Measurements from ENCODE around the gene DAPK1. TPM values are rescaled to one million over a fixed set of nuclear protein-coding genes. Genes with fewer than 3 reads are reported as not detected.

Gene DAPK1
- total and polyA plus RNA-seq, 10 of the 15 experiments (the other 5 are each of a cell fraction or from before 2014, with no cell fraction given), result 8.2 to 94.7 (median 51.6) TPM

DNA sequence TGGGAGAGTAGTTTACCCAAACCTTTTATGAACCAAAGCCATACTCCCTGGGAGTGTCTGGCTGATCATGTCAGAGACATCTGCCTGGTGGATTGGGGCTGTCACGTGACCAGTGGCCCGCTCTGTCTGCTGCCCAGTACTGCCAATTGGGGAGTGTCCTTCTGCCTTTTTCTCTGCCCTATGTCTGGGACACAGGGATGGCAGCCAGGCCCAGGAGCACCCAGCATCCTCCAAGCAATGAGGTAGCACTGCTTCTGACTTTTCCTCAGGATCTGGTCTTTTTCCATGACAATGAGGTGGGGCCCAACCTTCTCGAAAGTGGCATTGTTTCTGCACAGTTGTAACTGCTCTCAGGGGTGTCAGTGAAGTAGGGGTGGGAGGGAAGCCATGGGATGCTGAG lies 21.8 kb downstream of the DAPK1 start:
- ChIA-PET POLR2A (no interaction called here), SMC1A (ENCODE audit: uncharacterized antibody, unreplicated experiment) (interaction anchor here (0.6 to 2.2 kb wide), 5 partner anchors 20 to 1005 kb away, joined by 3 to 8 read pairs (median 5); partner anchors contain the start of gene DAPK1), CTCF (no interaction called here), RAD21 (ENCODE audit: unreplicated experiment) (interaction anchor here (1.0 kb wide), 1 partner anchor 17 kb away, joined by 3 read pairs; no protein-coding TSS in a partner anchor)
- DNase-seq (ENCODE audit: low read depth, low spot score), result no peak
- Histone ChIP-seq H2AFZ (ENCODE audit: control insufficient read depth, low read depth, low read length) (no peak overlapping the region), H3K9me3 (replicated peaks; ENCODE audit: control insufficient read depth, insufficient read depth, low read length) (no peaks in the 10 kb centered on the region; the same call in 2 of the 3 replicates), H4K20me1 (ENCODE audit: control insufficient read depth, insufficient read depth) (no peaks in the 10 kb centered on the region), H3K79me2 (ENCODE audit: control insufficient read depth, insufficient read depth, low read length) (peaks cover 4% of the 10 kb centered on the region), H3K36me3 (ENCODE audit: control insufficient read depth in 2 of 2, insufficient read depth in 2 of 2, low read length in 1 of 2) (peaks cover 0 to 1% of the 10 kb centered on the region in 2 experiments; a peak in 2 of 4 replicates), H3K4me1 (ENCODE audit: control insufficient read depth, insufficient read depth, low read length) (peaks cover 32% of the 10 kb centered on the region), H3K27me3 (replicated peaks in 1 of 2; ENCODE audit: control insufficient read depth in 2 of 2, insufficient read depth in 2 of 2, low read length in 1 of 2) (no peaks in the 10 kb centered on the region), H3K4me3 (no peak overlapping the region), H3K4me2 (ENCODE audit: control insufficient read depth, insufficient read depth) (no peak overlapping the region), H3K9ac (ENCODE audit: control insufficient read depth, insufficient read depth, low read length) (no peak overlapping the region), H3K27ac (ENCODE audit: control insufficient read depth, insufficient read depth) (no peak overlapping the region)
- 67% methylated on average over 3 of the region's 3 CpGs for WGBS (ENCODE audit: insufficient coverage, insufficient replicate concordance, low lambda C conversion rate, missing lambda C conversion rate)
- no peak for ATAC-seq
- no peak for FAIRE-seq
- in situ Hi-C loops (cut with MboI), result no loop called here
- TF ChIP-seq TCF7 (IDR thresholded peaks at IDR 0.05; ENCODE audit: borderline replicate concordance) (no peak), EZH2 (IDR thresholded peaks at IDR 0.05; ENCODE audit: borderline replicate concordance, control insufficient read depth, low read depth, low read length) (no peak), FOS (IDR thresholded peaks at IDR 0.05; ENCODE audit: borderline replicate concordance, extremely low read depth, insufficient read length) (no peak), STAT1 (conservative IDR thresholded peaks at IDR 0.05) (no peak), SP1 (IDR thresholded peaks at IDR 0.05; ENCODE audit: low read depth, low read length) (no peak), WRNIP1 (IDR thresholded peaks at IDR 0.05; ENCODE audit: borderline replicate concordance, low read depth, low read length) (no peak), NR2C2 (IDR thresholded peaks at IDR 0.05; ENCODE audit: borderline replicate concordance, control insufficient read depth, insufficient read length, low read depth) (no peak), BCL3 (IDR thresholded peaks at IDR 0.05; ENCODE audit: borderline replicate concordance, insufficient read depth, low read depth, low read length, poor library complexity, severe bottlenecking) (no peak), GATAD2B (conservative IDR thresholded peaks at IDR 0.05; ENCODE audit: low read depth) (no peak), NFIC (IDR thresholded peaks at IDR 0.05; ENCODE audit: low read depth, low read length) (no peak), HCFC1 (IDR thresholded peaks at IDR 0.05; ENCODE audit: low read length) (no peak), NFXL1 (IDR thresholded peaks at IDR 0.05; ENCODE audit: borderline replicate concordance) (no peak)
- TF ChIP-seq, protein P1, sequence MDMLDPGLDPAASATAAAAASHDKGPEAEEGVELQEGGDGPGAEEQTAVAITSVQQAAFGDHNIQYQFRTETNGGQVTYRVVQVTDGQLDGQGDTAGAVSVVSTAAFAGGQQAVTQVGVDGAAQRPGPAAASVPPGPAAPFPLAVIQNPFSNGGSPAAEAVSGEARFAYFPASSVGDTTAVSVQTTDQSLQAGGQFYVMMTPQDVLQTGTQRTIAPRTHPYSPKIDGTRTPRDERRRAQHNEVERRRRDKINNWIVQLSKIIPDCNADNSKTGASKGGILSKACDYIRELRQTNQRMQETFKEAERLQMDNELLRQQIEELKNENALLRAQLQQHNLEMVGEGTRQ (IDR thresholded peaks at IDR 0.05; ENCODE audit: borderline replicate concordance, low read depth, low read length), result no peak
- TF ChIP-seq, protein P2, sequence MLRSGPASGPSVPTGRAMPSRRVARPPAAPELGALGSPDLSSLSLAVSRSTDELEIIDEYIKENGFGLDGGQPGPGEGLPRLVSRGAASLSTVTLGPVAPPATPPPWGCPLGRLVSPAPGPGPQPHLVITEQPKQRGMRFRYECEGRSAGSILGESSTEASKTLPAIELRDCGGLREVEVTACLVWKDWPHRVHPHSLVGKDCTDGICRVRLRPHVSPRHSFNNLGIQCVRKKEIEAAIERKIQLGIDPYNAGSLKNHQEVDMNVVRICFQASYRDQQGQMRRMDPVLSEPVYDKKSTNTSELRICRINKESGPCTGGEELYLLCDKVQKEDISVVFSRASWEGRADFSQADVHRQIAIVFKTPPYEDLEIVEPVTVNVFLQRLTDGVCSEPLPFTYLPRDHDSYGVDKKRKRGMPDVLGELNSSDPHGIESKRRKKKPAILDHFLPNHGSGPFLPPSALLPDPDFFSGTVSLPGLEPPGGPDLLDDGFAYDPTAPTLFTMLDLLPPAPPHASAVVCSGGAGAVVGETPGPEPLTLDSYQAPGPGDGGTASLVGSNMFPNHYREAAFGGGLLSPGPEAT (IDR thresholded peaks at IDR 0.05; ENCODE audit: low read depth), result no peak
- TF ChIP-seq, protein P3, sequence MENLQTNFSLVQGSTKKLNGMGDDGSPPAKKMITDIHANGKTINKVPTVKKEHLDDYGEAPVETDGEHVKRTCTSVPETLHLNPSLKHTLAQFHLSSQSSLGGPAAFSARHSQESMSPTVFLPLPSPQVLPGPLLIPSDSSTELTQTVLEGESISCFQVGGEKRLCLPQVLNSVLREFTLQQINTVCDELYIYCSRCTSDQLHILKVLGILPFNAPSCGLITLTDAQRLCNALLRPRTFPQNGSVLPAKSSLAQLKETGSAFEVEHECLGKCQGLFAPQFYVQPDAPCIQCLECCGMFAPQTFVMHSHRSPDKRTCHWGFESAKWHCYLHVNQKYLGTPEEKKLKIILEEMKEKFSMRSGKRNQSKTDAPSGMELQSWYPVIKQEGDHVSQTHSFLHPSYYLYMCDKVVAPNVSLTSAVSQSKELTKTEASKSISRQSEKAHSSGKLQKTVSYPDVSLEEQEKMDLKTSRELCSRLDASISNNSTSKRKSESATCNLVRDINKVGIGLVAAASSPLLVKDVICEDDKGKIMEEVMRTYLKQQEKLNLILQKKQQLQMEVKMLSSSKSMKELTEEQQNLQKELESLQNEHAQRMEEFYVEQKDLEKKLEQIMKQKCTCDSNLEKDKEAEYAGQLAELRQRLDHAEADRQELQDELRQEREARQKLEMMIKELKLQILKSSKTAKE (IDR thresholded peaks at IDR 0.05; ENCODE audit: low read depth, poor library complexity, severe bottlenecking), result no peak
- intact Hi-C loops (cut with micrococcal nuclease; ENCODE audit: unreplicated experiment), result no loop called here
- BruUV-seq (replicated peaks), result no TSS peak
